A673 (cell line): ENCODE data around the gene FAM83G.

Experiments used
- CTCF ChIP-seq: fragments of 300-800, 200-600 bp; sonication (generic); conservative IDR thresholded peaks from 2 replicates; pipeline ENCODE4 v1.5.1; 2017; ENCODE audit warnings: low read depth, mild to moderate bottlenecking, antibody characterized with exemption, low read length, moderate library complexity, mixed read lengths
- EZH2 ChIP-seq: fragments of 200-600 bp; sonication (generic); IDR thresholded peaks from 2 replicates; pipeline ENCODE4 v1.6.1; 2017; ENCODE audit warnings: borderline replicate concordance, low read depth, mild to moderate bottlenecking, mixed read lengths, antibody characterized with exemption, low read length; ENCODE audit not compliant: poor library complexity, severe bottlenecking

GRCh38 chr17:18967916-18968315 lies 36.6 kb downstream of the FAM83G start:
- TF ChIP-seq CTCF (no peak), EZH2 (no peak)
